NCI-H460 (cell line): ENCODE data around the gene SLC30A7. TPM values are rescaled to one million over a fixed set of nuclear protein-coding genes. Genes with fewer than 3 reads are reported as not detected.
A peak's percentile ranks its signal among the peaks of the same experiment; 100 is the strongest.

Experiments used
- DNase-seq: peaks from one replicate; pipeline ENCODE4 v3.0.0-alpha.2; 2016; ENCODE audit warnings: low read depth; ENCODE audit errors: extremely low read depth
- total RNA-seq: library from RNA; depleted of rRNA; stranded (reverse); fragments of >200 nt; shearing (Covaris generic); gene quantifications from 2 replicates; pipeline ENCODE4 v1.2.3, GENCODE V29; 2014

The SLC30A7 gene
- total RNA-seq, 1 experiment from 2014 or later = 25.6 TPM

DNA sequence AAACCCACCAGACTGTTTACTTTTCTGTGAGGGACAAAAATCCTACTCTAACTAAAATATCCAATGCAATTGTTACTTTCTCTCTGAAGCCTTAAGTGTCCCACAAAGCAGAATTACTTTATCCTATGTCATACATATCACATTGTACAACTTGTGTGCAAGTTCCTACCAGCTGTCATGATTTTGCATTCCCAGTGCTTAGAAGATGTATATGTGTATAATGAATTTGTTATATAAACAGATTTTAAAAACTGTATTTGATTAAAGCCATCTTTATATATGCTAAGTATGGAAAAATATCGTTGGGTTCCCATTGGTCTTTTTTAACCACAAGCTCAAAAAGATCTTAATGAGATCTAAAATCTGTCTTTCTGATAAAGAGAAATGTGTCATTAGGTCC lies 72.7 kb downstream of the SLC30A7 start:
- no peak for DNase-seq

DNA sequence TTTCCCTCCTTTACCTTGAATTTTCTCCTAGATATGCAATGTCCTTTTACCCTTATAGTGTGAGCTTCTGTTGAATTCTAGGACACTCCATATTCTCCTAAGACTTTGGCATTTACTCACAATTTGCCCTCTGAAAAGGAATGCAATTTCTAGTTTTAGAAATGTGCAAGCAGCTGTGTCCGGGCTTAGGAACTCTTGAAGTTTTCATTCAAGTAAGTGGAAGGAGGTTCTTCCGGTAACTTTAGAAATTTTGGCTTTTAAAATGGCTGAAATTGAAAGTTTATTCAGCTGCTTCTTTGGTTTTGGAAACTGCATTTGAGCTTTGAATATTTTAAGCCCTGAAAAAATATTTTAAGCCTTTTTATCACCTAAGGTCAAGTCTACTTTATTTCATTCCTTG lies 73.4 kb downstream of the SLC30A7 start:
- no peak for DNase-seq

DNA sequence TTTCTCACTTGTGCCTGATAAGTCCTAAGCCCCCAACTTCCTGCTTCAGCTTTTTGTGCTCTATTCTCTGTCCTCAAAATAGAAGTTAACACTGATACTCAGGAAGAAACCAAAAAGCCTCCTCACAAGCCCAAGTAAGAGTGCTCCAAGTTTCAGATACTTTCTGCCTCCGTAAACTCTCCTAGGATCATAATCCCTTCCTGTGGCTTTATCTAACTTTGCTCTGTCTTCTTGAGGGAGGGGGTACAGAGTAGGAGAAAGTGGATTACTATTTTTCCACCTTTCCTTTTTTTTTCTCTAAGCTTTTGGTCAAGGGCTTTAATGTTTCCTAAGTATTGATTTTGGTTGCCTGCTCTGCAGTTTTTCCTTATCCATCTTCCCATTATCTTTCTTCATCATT lies 75.1 kb downstream of the SLC30A7 start:
- no peak for DNase-seq

DNA sequence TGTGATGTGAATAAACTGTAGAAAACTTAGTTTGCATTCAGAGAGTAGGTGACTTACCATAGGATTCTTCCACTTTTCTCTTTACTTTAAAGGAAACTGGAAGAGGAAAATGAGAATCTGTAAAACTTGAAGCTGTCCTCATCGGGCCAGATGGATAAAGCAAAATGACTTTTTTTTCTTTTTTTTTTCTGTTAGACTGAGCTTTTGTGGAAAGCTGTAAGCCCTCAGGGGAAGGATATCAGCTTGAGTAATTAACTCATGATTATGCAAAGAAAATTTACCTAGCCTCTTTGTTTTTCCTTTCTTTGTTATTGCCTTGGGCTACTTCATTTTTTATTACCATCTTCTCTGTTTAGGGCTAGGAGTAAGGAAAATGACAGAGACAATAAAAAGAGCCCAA lies 76.3 kb downstream of the SLC30A7 start:
- no peak for DNase-seq

DNA sequence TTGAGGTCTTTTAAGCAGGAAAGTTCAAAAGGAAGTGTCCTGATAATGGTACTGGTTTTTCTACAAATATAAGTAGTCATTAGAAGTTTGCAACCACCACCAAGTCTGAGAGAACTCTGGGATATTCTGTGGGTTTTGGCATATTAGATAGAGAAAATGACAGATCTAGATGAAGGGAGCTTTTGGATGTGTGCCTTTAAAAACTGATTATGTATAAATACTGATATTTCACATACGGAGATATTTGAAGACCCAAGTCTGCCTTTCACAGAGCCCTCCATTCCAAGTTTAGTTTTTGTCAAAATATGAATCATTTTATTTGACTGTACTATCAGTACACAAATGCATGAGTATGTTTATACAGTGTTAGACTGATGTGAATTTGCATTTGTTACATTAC lies 81.0 kb downstream of the SLC30A7 start:
- DNase-seq = no peak

- no peak for DNase-seq
Measured at GRCh38 chr1:100979631-100980030, 83.7 kb downstream of the SLC30A7 start.

DNA sequence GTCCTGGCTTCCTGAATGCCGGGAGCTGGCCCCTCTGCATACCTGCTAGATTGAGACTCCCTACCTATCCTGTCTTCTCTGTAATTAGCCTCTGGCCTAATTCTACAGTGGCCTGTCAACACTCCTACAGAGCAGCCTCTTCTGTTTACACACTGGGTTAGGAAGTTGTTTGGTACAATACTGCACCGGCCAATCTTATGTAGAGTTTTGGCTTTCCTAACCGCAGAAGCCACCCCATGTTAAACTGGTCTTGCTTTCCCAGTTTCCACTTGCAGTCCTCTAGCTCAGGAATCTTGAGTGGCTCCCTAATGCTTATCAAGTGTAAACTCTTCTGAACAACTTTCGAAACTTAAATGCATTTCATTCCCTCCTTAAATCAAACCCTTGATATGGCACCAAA lies 86.9 kb downstream of the SLC30A7 start:
- DNase-seq = no peak

GRCh38 chr1:100988121-100988520 lies 92.2 kb downstream of the SLC30A7 start:
- DNase-seq = no peak

GRCh38 chr1:100989306-100990077 lies 93.6 kb downstream of the SLC30A7 start:
- no peak for DNase-seq

- DNase-seq = no peak
Measured at GRCh38 chr1:100995198-100995988, 99.5 kb downstream of the SLC30A7 start.

- no peak for DNase-seq
Measured at GRCh38 chr1:100998426-100998825, 102.5 kb downstream of the SLC30A7 start.

DNA sequence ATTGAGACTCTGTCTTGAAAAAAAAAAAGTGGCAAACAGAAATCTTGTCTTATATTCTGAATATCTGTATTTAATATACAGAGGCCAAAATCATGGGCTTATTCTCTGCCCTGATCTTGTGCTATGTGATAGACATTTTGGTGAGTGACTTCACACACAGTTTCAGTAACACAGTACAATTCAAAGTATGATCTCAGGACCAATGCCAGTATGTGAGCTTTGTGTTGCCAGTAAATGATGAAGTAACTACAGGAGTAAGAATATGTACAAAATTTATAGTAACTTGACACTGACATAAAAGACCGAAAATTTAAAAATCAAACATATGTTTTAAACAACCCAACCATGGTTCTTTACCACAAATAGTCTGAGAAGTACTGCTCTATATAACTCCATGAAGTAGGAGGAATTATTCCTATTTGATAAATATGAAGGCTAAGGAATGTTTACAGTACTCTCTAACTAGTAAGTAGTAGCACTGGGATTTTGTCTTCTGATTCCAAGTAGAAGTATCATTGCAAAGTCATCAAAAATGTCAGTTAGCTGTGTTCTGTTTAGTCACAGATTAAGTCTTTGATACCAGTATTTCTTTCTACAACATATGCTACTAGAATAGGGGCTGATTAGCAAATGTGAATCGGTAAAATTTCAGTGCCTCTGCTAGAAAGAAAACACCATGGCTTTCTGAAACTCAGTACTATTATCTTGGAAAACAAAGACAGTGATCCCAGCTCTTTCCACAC lies 104.4 kb downstream of the SLC30A7 start:
- DNase-seq = no peak

GRCh38 chr1:101002551-101002950 lies 106.7 kb downstream of the SLC30A7 start:
- DNase-seq = no peak

GRCh38 chr1:101003012-101003650 lies 107.2 kb downstream of the SLC30A7 start:
- no peak for DNase-seq

DNA sequence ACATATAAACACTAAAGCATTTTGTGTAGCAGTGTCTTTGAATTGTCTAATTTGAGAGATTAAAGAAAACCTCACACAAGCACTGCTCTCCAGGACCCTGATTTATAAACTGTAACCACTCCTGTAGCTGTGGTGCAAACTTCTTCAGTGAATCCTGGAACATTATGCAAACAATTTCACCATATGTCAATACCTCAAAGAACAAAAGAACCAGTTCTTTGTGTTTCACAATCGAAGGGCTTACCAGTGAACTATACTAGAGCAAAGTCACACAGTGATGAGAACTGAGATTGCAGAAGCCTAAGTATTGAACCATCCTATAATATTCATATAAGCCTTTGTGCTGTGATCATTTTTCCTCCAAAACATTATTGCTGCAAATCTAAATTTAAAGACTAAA lies 108.2 kb downstream of the SLC30A7 start:
- DNase-seq = peak; percentile 32

DNA sequence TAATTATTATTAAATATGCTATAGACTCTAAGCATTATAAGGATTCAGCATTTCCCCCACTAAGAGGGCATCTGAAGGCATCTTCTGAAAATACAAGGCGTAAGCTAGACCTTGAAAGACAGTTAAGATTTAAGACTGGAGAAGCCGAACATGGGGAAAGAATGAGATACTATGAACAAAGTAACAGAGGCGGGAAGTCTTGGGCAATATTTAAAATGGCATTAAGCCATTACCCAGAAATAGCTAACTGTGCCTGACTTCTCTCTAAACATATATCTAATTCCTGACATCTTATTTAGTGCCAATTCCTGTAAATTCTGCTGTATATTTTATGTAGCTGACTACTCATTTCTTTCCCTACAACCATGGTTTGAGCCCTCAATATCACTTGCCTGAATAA lies 108.8 kb downstream of the SLC30A7 start:
- DNase-seq = no peak

DNA sequence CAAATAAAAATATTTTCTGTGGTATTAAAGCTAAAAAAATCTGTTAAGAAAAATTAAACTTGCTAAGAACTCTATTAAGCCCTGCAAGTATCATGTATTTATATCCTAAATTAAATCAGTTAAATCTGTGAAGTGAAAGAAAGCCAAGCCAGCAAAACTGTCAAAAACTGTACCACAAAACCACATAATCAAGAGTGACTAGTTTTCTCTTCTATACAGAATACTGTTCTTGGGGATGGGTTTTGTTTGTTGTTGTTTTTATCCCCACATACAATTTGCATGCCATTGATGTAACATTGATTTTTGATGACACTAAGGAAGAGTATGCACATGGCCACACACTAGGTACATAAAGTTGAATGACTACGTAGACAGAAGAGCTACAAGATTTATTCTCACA lies 109.3 kb downstream of the SLC30A7 start:
- DNase-seq = no peak

GRCh38 chr1:101005871-101006270 lies 110.0 kb downstream of the SLC30A7 start:
- DNase-seq = no peak

DNA sequence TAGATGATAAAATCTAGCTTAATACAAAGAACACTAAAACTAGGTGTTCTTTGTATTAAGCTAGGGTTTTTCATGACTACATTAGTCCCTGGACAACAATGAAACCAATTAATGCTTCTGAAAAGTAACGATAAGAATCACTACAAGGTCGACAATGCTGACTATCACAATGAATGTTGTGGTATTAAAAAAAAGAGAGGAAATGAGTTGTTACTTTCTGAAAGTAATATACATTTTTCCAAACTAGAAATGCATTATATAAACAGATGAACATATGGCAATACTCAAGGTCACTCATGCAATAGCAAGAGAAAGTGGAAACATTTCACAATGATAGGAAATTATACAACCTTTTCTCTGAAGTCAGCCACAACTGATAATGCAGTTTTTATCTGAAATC lies 110.7 kb downstream of the SLC30A7 start:
- no peak for DNase-seq

GRCh38 chr1:101008229-101008834 lies 112.4 kb downstream of the SLC30A7 start:
- no peak for DNase-seq

DNA sequence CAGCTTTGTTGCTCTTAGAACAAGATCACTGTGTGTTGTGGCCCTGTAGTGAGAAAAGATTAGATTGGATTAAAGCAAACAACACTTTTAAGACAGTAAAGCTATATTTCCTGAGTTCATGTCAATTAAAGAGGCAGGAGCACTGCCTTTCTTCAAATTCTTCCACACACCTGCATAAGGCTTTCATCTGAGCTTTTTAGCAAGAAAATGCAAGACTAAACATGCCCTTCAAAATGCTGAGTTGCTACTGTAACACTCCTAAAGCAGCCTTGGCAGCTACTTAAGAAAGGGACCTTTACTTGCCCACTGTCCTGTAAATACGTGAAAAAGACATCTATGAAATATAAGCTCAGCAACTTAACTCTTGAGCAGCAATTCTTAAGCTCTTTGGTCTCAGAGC lies 117.9 kb downstream of the SLC30A7 start:
- no peak for DNase-seq
